HG03460 (cell line): ENCODE data around the gene PLA2G15.
A peak's percentile ranks its signal among the peaks of the same experiment; 100 is the strongest.
"Not testable (repeated sequence)": the region's sequence is repeated elsewhere in the genome, so short reads cannot be mapped to it uniquely, and the experiment has no call there.

Experiments
- ATAC-seq: cut with Tn5 transposase; IDR thresholded peaks from one replicate; pipeline ENCODE4 v1.9.1; 2021; ENCODE audit not compliant: unreplicated experiment

The PLA2G15 gene

GRCh38 chr16:68275611-68276191 is 30.5 kb downstream of the PLA2G15 start:
- peak; percentile 83 for ATAC-seq

GRCh38 chr16:68276223-68276622 is 31.1 kb downstream of the PLA2G15 start:
- ATAC-seq, result no peak

- ATAC-seq, result no peak
These were observed 34.8 kb downstream of the PLA2G15 start for GRCh38 chr16:68279726-68280558.

- ATAC-seq, result no peak
These were observed 36.3 kb downstream of the PLA2G15 start for GRCh38 chr16:68281368-68282063.

GRCh38 chr16:68282064-68282452 is 36.9 kb downstream of the PLA2G15 start:
- ATAC-seq, result no peak

- ATAC-seq, result no peak
These were observed 38.2 kb downstream of the PLA2G15 start for GRCh38 chr16:68283346-68283745.

- ATAC-seq, result no peak
These were observed 38.8 kb downstream of the PLA2G15 start for GRCh38 chr16:68283801-68284598.

- peak; percentile 51 for ATAC-seq
These were observed 39.7 kb downstream of the PLA2G15 start for GRCh38 chr16:68284847-68285246.

- ATAC-seq, result no peak
These were observed 40.5 kb downstream of the PLA2G15 start for GRCh38 chr16:68285683-68286082.

- ATAC-seq, result no peak
These were observed 41.2 kb downstream of the PLA2G15 start for GRCh38 chr16:68286153-68287074.

- no peak for ATAC-seq
These were observed 42.4 kb downstream of the PLA2G15 start for GRCh38 chr16:68287276-68288251.

- no peak for ATAC-seq
These were observed 43.1 kb downstream of the PLA2G15 start for GRCh38 chr16:68288252-68288650.

- not testable (repeated sequence) for ATAC-seq
These were observed 43.6 kb downstream of the PLA2G15 start for GRCh38 chr16:68288796-68289195.

GRCh38 chr16:68289202-68289601 is 44.0 kb downstream of the PLA2G15 start:
- no peak for ATAC-seq

- ATAC-seq, result peak; percentile 80
These were observed 44.6 kb downstream of the PLA2G15 start for GRCh38 chr16:68289621-68290329.

- ATAC-seq, result no peak
These were observed 45.3 kb downstream of the PLA2G15 start for GRCh38 chr16:68290450-68290849.

GRCh38 chr16:68291227-68291626 is 46.1 kb downstream of the PLA2G15 start:
- ATAC-seq, result no peak

- no peak for ATAC-seq
These were observed 47.3 kb downstream of the PLA2G15 start for GRCh38 chr16:68292425-68292824.
